GM18519 (cell line): ENCODE data around the gene CNTF.
"Not testable (repeated sequence)": the region's sequence is repeated elsewhere in the genome, so short reads cannot be mapped to it uniquely, and the experiment has no call there.

Experiments used
- ATAC-seq: cut with Tn5 transposase; IDR thresholded peaks from one replicate; pipeline ENCODE4 v1.9.1; 2021; ENCODE audit warnings: mild to moderate bottlenecking, moderate library complexity; ENCODE audit not compliant: unreplicated experiment, low FRiP score

Gene CNTF

GRCh38 chr11:58622344-58622743 is at the start of gene CNTF:
Gene CNTF, plus strand, starts transcription at chr11:58622665. Its CDS starts 88 bp downstream, at chr11:58622753.
- no peak for ATAC-seq

GRCh38 chr11:58572906-58573305 is 49.6 kb upstream of the CNTF start:
- ATAC-seq: not testable (repeated sequence)

- peak; percentile 25 for ATAC-seq
Measured at GRCh38 chr11:58573451-58574104, 48.9 kb upstream of the CNTF start.

GRCh38 chr11:58574881-58575280 is 47.6 kb upstream of the CNTF start:
- ATAC-seq: no peak

- no peak for ATAC-seq
Measured at GRCh38 chr11:58575377-58576020, 47.0 kb upstream of the CNTF start, which contains the start of gene LPXN. Gene LPXN, minus strand, starts transcription at chr11:58575856. Its CDS starts 84 bp downstream, at chr11:58575772.

- ATAC-seq: no peak
Measured at GRCh38 chr11:58576887-58577471, 45.5 kb upstream of the CNTF start.

GRCh38 chr11:58577555-58578135 is 44.8 kb upstream of the CNTF start:
- ATAC-seq: peak; percentile 35

GRCh38 chr11:58578136-58578634 is 44.3 kb upstream of the CNTF start:
- ATAC-seq: no peak

- no peak for ATAC-seq
Measured at GRCh38 chr11:58578635-58579191, 43.8 kb upstream of the CNTF start, which contains the start of gene ZFP91. Gene ZFP91, plus strand, starts transcription at chr11:58579063. Its CDS starts 219 bp downstream, at chr11:58579282.

GRCh38 chr11:58579192-58580129 is 43.0 kb upstream of the CNTF start:
- peak; percentile 33 for ATAC-seq

GRCh38 chr11:58580311-58580710 is 42.2 kb upstream of the CNTF start:
- no peak for ATAC-seq

GRCh38 chr11:58582437-58582836 is 40.0 kb upstream of the CNTF start:
- ATAC-seq: no peak

GRCh38 chr11:58586998-58587397 is 35.5 kb upstream of the CNTF start:
- no peak for ATAC-seq

GRCh38 chr11:58591659-58592058 is 30.8 kb upstream of the CNTF start:
- no peak for ATAC-seq

GRCh38 chr11:58592760-58593472 is 29.5 kb upstream of the CNTF start:
- no peak for ATAC-seq

GRCh38 chr11:58594826-58595225 is 27.6 kb upstream of the CNTF start:
- no peak for ATAC-seq

- no peak for ATAC-seq
Measured at GRCh38 chr11:58596621-58597020, 25.8 kb upstream of the CNTF start.

- ATAC-seq: no peak
Measured at GRCh38 chr11:58597486-58598144, 24.9 kb upstream of the CNTF start.

GRCh38 chr11:58600510-58600909 is 22.0 kb upstream of the CNTF start:
- no peak for ATAC-seq
